ENCODE data around the gene ADAMTS8. TPM values are rescaled to one million over a fixed set of nuclear protein-coding genes. Genes with fewer than 3 reads are reported as not detected.

ADAMTS8 gene
- total RNA-seq, 1 donor from 2014 or later: 1.5 TPM

DNA sequence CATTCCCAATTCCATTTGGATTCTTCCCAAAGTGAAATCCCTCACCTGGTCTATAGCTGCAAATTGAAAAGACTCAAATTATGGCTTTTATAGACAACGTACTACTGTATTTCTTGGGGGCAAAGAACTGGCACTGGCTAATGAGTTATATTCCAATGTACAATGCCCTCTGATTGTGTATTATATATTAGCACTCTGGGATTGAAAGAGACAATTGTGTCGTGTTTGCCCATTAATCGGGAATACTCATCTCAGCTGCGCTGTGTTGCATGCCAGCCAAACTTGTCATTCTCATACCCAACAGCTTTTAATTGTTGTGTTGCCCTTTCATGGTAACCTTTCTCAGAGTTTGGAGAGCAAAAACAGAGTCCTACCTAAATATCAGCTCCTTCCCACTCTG, 58.7 kb downstream of the ADAMTS8 start:
- TF ChIP-seq POLR2AphosphoS5 (IDR thresholded peaks at IDR 0.05; ENCODE audit: insufficient read depth in 1 of 2, low read depth in 1 of 2) (no peak), CTCF (IDR thresholded peaks at IDR 0.05) (no peak), POLR2A (IDR thresholded peaks at IDR 0.05) (no peak)
- DNase-seq (ENCODE audit: extremely low spot score in 2 of 2): no peak
- Histone ChIP-seq H3K36me3 (no peaks in the 10 kb centered on the region), H3K4me1 (no peaks in the 10 kb centered on the region), H3K27me3 (no peaks in the 10 kb centered on the region), H3K9me3 (no peaks in the 10 kb centered on the region), H3K4me3 (no peak overlapping the region), H3K27ac (no peak overlapping the region)
- intact Hi-C loops (cut with DNase I): no loop called here

- intact Hi-C loops (cut with DNase I): no loop called here
- H3K4me3 ChIP-seq: no peak overlapping the region
- no peaks in the 10 kb centered on the region for H3K4me1 ChIP-seq
- H3K27ac ChIP-seq: no peak overlapping the region
- H3K36me3 ChIP-seq: no peaks in the 10 kb centered on the region
- H3K9me3 ChIP-seq: no peaks in the 10 kb centered on the region
- DNase-seq (ENCODE audit: extremely low spot score in 2 of 2): peak in 1 of 2 donors; percentile 40
- no peaks in the 10 kb centered on the region for H3K27me3 ChIP-seq
- TF ChIP-seq CTCF (IDR thresholded peaks at IDR 0.05) (no peak), POLR2A (IDR thresholded peaks at IDR 0.05) (no peak), POLR2AphosphoS5 (IDR thresholded peaks at IDR 0.05; ENCODE audit: insufficient read depth in 1 of 2, low read depth in 1 of 2) (no peak)
Measured at GRCh38 chr11:130369141-130369691, 59.2 kb downstream of the ADAMTS8 start.

DNA sequence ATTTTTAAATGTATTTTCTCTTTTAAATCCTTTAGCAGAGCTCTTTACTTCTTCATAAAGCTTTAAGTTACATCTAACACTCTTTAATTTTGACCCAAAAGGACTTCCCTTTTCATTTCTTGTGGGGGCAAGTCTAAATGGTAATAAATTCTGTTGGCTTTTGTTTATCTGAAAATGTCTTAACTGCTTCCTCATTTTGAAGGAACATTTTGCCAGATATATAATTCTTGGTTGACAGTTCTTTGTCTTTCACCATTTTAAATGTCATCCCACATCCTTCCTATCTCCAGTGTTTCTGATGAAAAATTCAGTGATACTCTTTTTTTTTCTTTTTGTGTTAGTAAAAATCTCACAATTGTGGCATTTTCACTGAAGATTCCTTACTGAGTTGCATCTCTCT, 69.0 kb downstream of the ADAMTS8 start:
- intact Hi-C loops (cut with DNase I): no loop called here
- Histone ChIP-seq H3K27ac (no peak overlapping the region), H3K27me3 (no peaks in the 10 kb centered on the region), H3K9me3 (no peaks in the 10 kb centered on the region), H3K4me1 (no peaks in the 10 kb centered on the region), H3K36me3 (no peaks in the 10 kb centered on the region), H3K4me3 (no peak overlapping the region)
- DNase-seq (ENCODE audit: extremely low spot score in 2 of 2): no peak
- TF ChIP-seq CTCF (IDR thresholded peaks at IDR 0.05) (no peak), POLR2AphosphoS5 (IDR thresholded peaks at IDR 0.05; ENCODE audit: insufficient read depth in 1 of 2, low read depth in 1 of 2) (no peak), POLR2A (IDR thresholded peaks at IDR 0.05) (no peak)

GRCh38 chr11:130358398-130358797, 70.0 kb downstream of the ADAMTS8 start:
- Histone ChIP-seq H3K9me3 (no peaks in the 10 kb centered on the region), H3K4me3 (no peak overlapping the region), H3K27ac (no peak overlapping the region), H3K4me1 (no peaks in the 10 kb centered on the region), H3K36me3 (no peaks in the 10 kb centered on the region), H3K27me3 (no peaks in the 10 kb centered on the region)
- DNase-seq (ENCODE audit: extremely low spot score in 2 of 2): no peak
- intact Hi-C loops (cut with DNase I): no loop called here
- TF ChIP-seq CTCF (IDR thresholded peaks at IDR 0.05) (no peak), POLR2AphosphoS5 (IDR thresholded peaks at IDR 0.05; ENCODE audit: insufficient read depth in 1 of 2, low read depth in 1 of 2) (no peak), POLR2A (IDR thresholded peaks at IDR 0.05) (no peak)

Other genes with a start within 250 kb of the ADAMTS8 start
- 70.7 TPM for gene ZBTB44, start 113.7 kb downstream of the ADAMTS8 start, total RNA-seq
- 12.0 TPM for gene ADAMTS15, start 20.0 kb upstream of the ADAMTS8 start, total RNA-seq

All from vagina (tissue), 2 donors.